Upper lobe of left lung (tissue), 4 donors: ENCODE results near the gene LTBP1.

Experiments
- CTCF ChIP-seq, 6 experiments: fragments of 450-650 bp in 4 of 6; fragments of 200-600 bp in 2 of 6; sonication (generic) in 2 of 6; IDR thresholded peaks; one replicate each; pipeline ENCODE4 v1.5.1; 2016 to 2019; ENCODE audit warnings: antibody characterized with exemption in 6 of 6
- EP300 ChIP-seq, 4 donors: sonication (generic); formaldehyde crosslinking; IDR thresholded peaks; one replicate each; pipeline ENCODE4 v1.5.1; 2017; ENCODE audit warnings: antibody characterized with exemption in 4 of 4, control low read depth in 2 of 4
- POLR2A ChIP-seq, 4 donors: fragments of 450-650 bp; IDR thresholded peaks; one replicate each; pipeline ENCODE4 v1.5.1; 2016 to 2017; ENCODE audit warnings: antibody characterized with exemption in 4 of 4, mild to moderate bottlenecking in 2 of 4
- POLR2AphosphoS5 ChIP-seq, 2 donors: sonication (generic); formaldehyde crosslinking; IDR thresholded peaks; one replicate each; pipeline ENCODE4 v1.5.1; 2017; ENCODE audit warnings: antibody characterized with exemption in 2 of 2

GRCh38 chr2:33430077-33430476, 483.3 kb downstream of the LTBP1 start:
- TF ChIP-seq CTCF (IDR thresholded peaks at IDR 0.05) (no peak), POLR2A (IDR thresholded peaks at IDR 0.05) (no peak), POLR2AphosphoS5 (IDR thresholded peaks at IDR 0.05) (no peak), EP300 (IDR thresholded peaks at IDR 0.05) (no peak)
